Mucosa of descending colon (tissue), 3 donors: ENCODE measurements around the gene GLIS1. TPM values are rescaled to one million over a fixed set of nuclear protein-coding genes. Genes with fewer than 3 reads are reported as not detected.

ENCODE experiments used
- ATAC-seq: fragments of 200-7000 bp; cut with Tn5 transposase; one replicate; pipeline ENCODE4 v1.9.1; 2020; ENCODE audit warnings: mild to moderate bottlenecking, moderate library complexity
- DNase-seq, 3 donors: peaks; one replicate each; pipeline ENCODE4 v3.0.0-alpha.2; 2020
- H3K36me3 ChIP-seq: fragments of 200-600 bp; one replicate; pipeline ENCODE4 v1.8.0; 2021; ENCODE audit warnings: low read depth, mild to moderate bottlenecking
- H3K4me1 ChIP-seq: fragments of 200-600 bp; one replicate; pipeline ENCODE4 v1.8.0; 2021; ENCODE audit warnings: low read depth, mild to moderate bottlenecking
- H3K4me3 ChIP-seq: fragments of 200-600 bp; one replicate; pipeline ENCODE4 v1.8.0; 2021; ENCODE audit warnings: mild to moderate bottlenecking
- H3K9me3 ChIP-seq: fragments of 200-600 bp; one replicate; pipeline ENCODE4 v1.8.0; 2021; ENCODE audit warnings: mild to moderate bottlenecking
- CTCF ChIP-seq: fragments of 200-600 bp; IDR thresholded peaks from one replicate; pipeline ENCODE4 v1.8.0; 2022; ENCODE audit warnings: antibody characterized with exemption, mild to moderate bottlenecking
- intact Hi-C, 2 donors: fragments of 100-400 bp; cut with DNase I in 1 of 2; cut with micrococcal nuclease in 1 of 2; formaldehyde crosslinking; loops; one replicate each; pipeline versions ENCODE4 v1.11.0 to v1.11.1; 2022; cut with DNase I, micrococcal nuclease
- total RNA-seq, 3 donors: library from RNA; stranded (reverse); fragmentation: NEBNext Ultra II Directional in 2 of 3; extraction: Animal tissue kit (Norgen Biotek cat#: 25700) in 2 of 3; gene quantifications; one replicate each; pipeline versions ENCODE4 v1.2.1 to v1.2.4, GENCODE V29; 2021 to 2023
- donor health status: DM: no; HTN: no; CAD: no; lungs with moderate emphysema.
- donor health status: DM: no; HTN: no; CAD: no.
- donor health status: DM: no; HTN: yes; CAD: no.

Gene GLIS1
- total RNA-seq, 3 donors from 2014 or later = 0.09 to 0.24 (median 0.14) TPM

GRCh38 chr1:53625766-53626520 lies 113.0 kb downstream of the GLIS1 start:
- intact Hi-C loops = no loop called here
- DNase-seq (no peak), ATAC-seq (no peak)
- Histone ChIP-seq H3K4me3 (no peak overlapping the region), H3K4me1 (no peaks in the 10 kb centered on the region), H3K9me3 (no peaks in the 10 kb centered on the region), H3K36me3 (no peaks in the 10 kb centered on the region)
- no peak for TF ChIP-seq CTCF

- ATAC-seq (peak; percentile 26), DNase-seq (no peak)
- TF ChIP-seq CTCF = no peak
- Histone ChIP-seq H3K4me1 (no peaks in the 10 kb centered on the region), H3K36me3 (no peaks in the 10 kb centered on the region), H3K9me3 (no peaks in the 10 kb centered on the region), H3K4me3 (no peak overlapping the region)
- intact Hi-C loops = no loop called here
Observed at GRCh38 chr1:53625049-53625448, 113.9 kb downstream of the GLIS1 start.

- no peak for TF ChIP-seq CTCF
- intact Hi-C loops = no loop called here
- no peak for DNase-seq
- no peak for ATAC-seq
- Histone ChIP-seq H3K36me3 (no peaks in the 10 kb centered on the region), H3K9me3 (no peaks in the 10 kb centered on the region), H3K4me3 (no peak overlapping the region), H3K4me1 (no peaks in the 10 kb centered on the region)
Observed at GRCh38 chr1:53622531-53622930, 116.4 kb downstream of the GLIS1 start.

- no peaks in the 10 kb centered on the region for H3K36me3 ChIP-seq
- no peaks in the 10 kb centered on the region for H3K9me3 ChIP-seq
- intact Hi-C loops = no loop called here
- TF ChIP-seq CTCF = no peak
- ATAC-seq (no peak), DNase-seq (no peak)
- H3K4me1 ChIP-seq = no peaks in the 10 kb centered on the region
- H3K4me3 ChIP-seq = no peak overlapping the region
Observed at GRCh38 chr1:53621144-53621543, 117.8 kb downstream of the GLIS1 start.

- DNase-seq (peak in 2 of 3 donors; percentile 13 to 35), ATAC-seq (peak; percentile 25)
- no peak overlapping the region for H3K4me3 ChIP-seq
- H3K36me3 ChIP-seq = no peaks in the 10 kb centered on the region
- no peaks in the 10 kb centered on the region for H3K9me3 ChIP-seq
- intact Hi-C loops = no loop called here
- H3K4me1 ChIP-seq = no peaks in the 10 kb centered on the region
- no peak for TF ChIP-seq CTCF
Observed at GRCh38 chr1:53620061-53620855, 118.7 kb downstream of the GLIS1 start.
